Measurements from ENCODE around the gene ANXA7.
"Not testable (repeated sequence)": the region's sequence is repeated elsewhere in the genome, so short reads cannot be mapped to it uniquely, and the experiment has no call there.

DNA sequence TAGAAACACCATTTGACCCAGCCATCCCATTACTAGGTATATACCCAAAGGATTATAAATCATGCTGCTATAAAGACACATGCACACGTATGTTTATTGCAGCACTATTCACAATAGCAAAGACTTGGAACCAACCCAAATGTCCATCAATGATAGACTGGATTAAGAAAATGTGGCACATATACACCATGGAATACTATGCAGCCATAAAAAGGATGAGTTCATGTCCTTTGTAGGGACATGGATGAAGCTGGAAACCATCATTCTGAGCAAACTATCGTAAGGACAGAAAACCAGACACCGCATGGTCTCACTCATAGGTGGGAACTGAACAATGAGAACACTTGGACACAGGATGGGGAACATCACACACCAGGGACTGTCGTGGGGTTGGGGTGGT lies 19.5 kb downstream of the ANXA7 start:
- TF ChIP-seq, protein P1, sequence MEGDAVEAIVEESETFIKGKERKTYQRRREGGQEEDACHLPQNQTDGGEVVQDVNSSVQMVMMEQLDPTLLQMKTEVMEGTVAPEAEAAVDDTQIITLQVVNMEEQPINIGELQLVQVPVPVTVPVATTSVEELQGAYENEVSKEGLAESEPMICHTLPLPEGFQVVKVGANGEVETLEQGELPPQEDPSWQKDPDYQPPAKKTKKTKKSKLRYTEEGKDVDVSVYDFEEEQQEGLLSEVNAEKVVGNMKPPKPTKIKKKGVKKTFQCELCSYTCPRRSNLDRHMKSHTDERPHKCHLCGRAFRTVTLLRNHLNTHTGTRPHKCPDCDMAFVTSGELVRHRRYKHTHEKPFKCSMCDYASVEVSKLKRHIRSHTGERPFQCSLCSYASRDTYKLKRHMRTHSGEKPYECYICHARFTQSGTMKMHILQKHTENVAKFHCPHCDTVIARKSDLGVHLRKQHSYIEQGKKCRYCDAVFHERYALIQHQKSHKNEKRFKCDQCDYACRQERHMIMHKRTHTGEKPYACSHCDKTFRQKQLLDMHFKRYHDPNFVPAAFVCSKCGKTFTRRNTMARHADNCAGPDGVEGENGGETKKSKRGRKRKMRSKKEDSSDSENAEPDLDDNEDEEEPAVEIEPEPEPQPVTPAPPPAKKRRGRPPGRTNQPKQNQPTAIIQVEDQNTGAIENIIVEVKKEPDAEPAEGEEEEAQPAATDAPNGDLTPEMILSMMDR (IDR thresholded peaks at IDR 0.05), result not testable (repeated sequence)
- TF ChIP-seq POLR2AphosphoS5 (IDR thresholded peaks at IDR 0.05; ENCODE audit: insufficient read depth in 1 of 2, low read depth in 1 of 2), result not testable (repeated sequence)
